Middle frontal gyrus (tissue), 1 donor: Measurements from ENCODE around the gene OSBPL8.
"Not testable (repeated sequence)": the region's sequence is repeated elsewhere in the genome, so short reads cannot be mapped to it uniquely, and the experiment has no call there.

Source experiments
- DNase-seq: peaks from one replicate; pipeline ENCODE4 v3.0.0-alpha.2; 2015; ENCODE audit warnings: low spot score; ENCODE audit errors: extremely low spot score

The OSBPL8 gene

GRCh38 chr12:76364131-76364530, 195.4 kb downstream of the OSBPL8 start:
- DNase-seq = not testable (repeated sequence)

GRCh38 chr12:76360316-76360715, 199.3 kb downstream of the OSBPL8 start:
- no peak for DNase-seq

- no peak for DNase-seq
Measured at GRCh38 chr12:76356071-76356470, 203.5 kb downstream of the OSBPL8 start.

- peak; percentile 75 for DNase-seq
Measured at GRCh38 chr12:76348079-76348901, 211.3 kb downstream of the OSBPL8 start, which contains the start of gene BBS10. Gene BBS10 (minus strand): TSS chr12:76348415. CDS start chr12:76348358, 57 bp downstream.

- DNase-seq = peak; percentile 28
Measured at GRCh38 chr12:76346798-76347420, 212.7 kb downstream of the OSBPL8 start.

- DNase-seq = no peak
Measured at GRCh38 chr12:76346236-76346635, 213.3 kb downstream of the OSBPL8 start.

GRCh38 chr12:76345569-76345968, 214.0 kb downstream of the OSBPL8 start:
- DNase-seq = no peak

GRCh38 chr12:76341436-76342030, 218.0 kb downstream of the OSBPL8 start:
- DNase-seq = no peak

GRCh38 chr12:76340680-76341435, 218.7 kb downstream of the OSBPL8 start:
- DNase-seq = no peak

GRCh38 chr12:76337583-76337982, 222.0 kb downstream of the OSBPL8 start:
- no peak for DNase-seq

GRCh38 chr12:76332606-76333005, 227.0 kb downstream of the OSBPL8 start:
- no peak for DNase-seq

- DNase-seq = no peak
Measured at GRCh38 chr12:76329606-76330005, 230.0 kb downstream of the OSBPL8 start.

- DNase-seq = no peak
Measured at GRCh38 chr12:76329159-76329558, 230.4 kb downstream of the OSBPL8 start.

GRCh38 chr12:76319595-76320319, 239.8 kb downstream of the OSBPL8 start:
- not testable (repeated sequence) for DNase-seq

- no peak for DNase-seq
Measured at GRCh38 chr12:76318773-76319594, 240.6 kb downstream of the OSBPL8 start.

- no peak for DNase-seq
Measured at GRCh38 chr12:76317976-76318375, 241.6 kb downstream of the OSBPL8 start.

- no peak for DNase-seq
Measured at GRCh38 chr12:76316468-76316867, 243.1 kb downstream of the OSBPL8 start.

GRCh38 chr12:76313299-76313698, 246.3 kb downstream of the OSBPL8 start:
- no peak for DNase-seq

- DNase-seq = peak; percentile 7
Measured at GRCh38 chr12:76312315-76312714, 247.3 kb downstream of the OSBPL8 start.

GRCh38 chr12:76311796-76312195, 247.8 kb downstream of the OSBPL8 start:
- no peak for DNase-seq
